ENCODE results near the gene DHRS4L2.
"Not testable (repeated sequence)": the region's sequence is repeated elsewhere in the genome, so short reads cannot be mapped to it uniquely, and the experiment has no call there.

DNA sequence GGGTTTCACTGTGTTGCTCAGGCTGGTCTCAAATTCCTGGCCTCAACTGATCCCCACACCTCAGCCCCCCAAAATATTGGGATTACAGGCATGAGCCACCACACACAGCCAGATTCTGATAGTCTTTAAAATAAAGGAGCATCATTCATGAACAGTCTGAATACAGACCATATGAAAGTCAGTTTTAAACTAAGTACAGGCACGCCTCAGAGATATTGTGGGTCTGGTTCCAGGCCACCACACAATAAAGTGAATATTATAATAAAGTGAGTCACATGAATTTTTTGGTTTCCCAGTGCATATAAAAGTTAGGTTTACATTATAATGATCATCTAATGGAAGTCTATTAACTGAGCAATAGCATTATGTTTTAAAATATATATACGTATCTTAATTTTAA is 8.1 kb downstream of the DHRS4L2 start:
- TF ChIP-seq, protein P1, sequence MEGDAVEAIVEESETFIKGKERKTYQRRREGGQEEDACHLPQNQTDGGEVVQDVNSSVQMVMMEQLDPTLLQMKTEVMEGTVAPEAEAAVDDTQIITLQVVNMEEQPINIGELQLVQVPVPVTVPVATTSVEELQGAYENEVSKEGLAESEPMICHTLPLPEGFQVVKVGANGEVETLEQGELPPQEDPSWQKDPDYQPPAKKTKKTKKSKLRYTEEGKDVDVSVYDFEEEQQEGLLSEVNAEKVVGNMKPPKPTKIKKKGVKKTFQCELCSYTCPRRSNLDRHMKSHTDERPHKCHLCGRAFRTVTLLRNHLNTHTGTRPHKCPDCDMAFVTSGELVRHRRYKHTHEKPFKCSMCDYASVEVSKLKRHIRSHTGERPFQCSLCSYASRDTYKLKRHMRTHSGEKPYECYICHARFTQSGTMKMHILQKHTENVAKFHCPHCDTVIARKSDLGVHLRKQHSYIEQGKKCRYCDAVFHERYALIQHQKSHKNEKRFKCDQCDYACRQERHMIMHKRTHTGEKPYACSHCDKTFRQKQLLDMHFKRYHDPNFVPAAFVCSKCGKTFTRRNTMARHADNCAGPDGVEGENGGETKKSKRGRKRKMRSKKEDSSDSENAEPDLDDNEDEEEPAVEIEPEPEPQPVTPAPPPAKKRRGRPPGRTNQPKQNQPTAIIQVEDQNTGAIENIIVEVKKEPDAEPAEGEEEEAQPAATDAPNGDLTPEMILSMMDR (IDR thresholded peaks at IDR 0.05) = not testable (repeated sequence)
- not testable (repeated sequence) for TF ChIP-seq POLR2A (IDR thresholded peaks at IDR 0.05)

Measured in tibial nerve (tissue), 3 donors.